HTERT RPE-1 (cell line): Measurements from ENCODE around the gene P4HB.

Source experiments
- in situ Hi-C: fragments of 300-500 bp; cut with MboI; formaldehyde crosslinking; loops from 4 replicates; pipeline ENCODE4 v1.14.3; 2020; ENCODE audit warnings: low sequenced_read_pairs

Gene P4HB

GRCh38 chr17:81859906-81860755 lies at the start of gene P4HB:
P4HB (minus strand) TSS chr17:81860535; CDS start chr17:81860471, 64 bp downstream.
- in situ Hi-C loops, result no loop called here

- in situ Hi-C loops, result no loop called here
Observed at GRCh38 chr17:81909231-81909630, 48.9 kb upstream of the P4HB start.

GRCh38 chr17:81908793-81909192 lies 48.5 kb upstream of the P4HB start:
- in situ Hi-C loops, result no loop called here

GRCh38 chr17:81907219-81908145 lies 47.1 kb upstream of the P4HB start:
- in situ Hi-C loops, result no loop called here

GRCh38 chr17:81906476-81907218 lies 46.3 kb upstream of the P4HB start:
- in situ Hi-C loops, result no loop called here

- in situ Hi-C loops, result no loop called here
Observed at GRCh38 chr17:81905993-81906392, 45.7 kb upstream of the P4HB start.

- in situ Hi-C loops, result no loop called here
Observed at GRCh38 chr17:81905424-81905875, 45.1 kb upstream of the P4HB start.

GRCh38 chr17:81904600-81905423 lies 44.5 kb upstream of the P4HB start:
- in situ Hi-C loops, result no loop called here

- in situ Hi-C loops, result no loop called here
Observed at GRCh38 chr17:81903896-81904599, 43.7 kb upstream of the P4HB start.

- in situ Hi-C loops, result no loop called here
Observed at GRCh38 chr17:81903415-81903831, 43.1 kb upstream of the P4HB start.

- in situ Hi-C loops, result no loop called here
Observed at GRCh38 chr17:81902653-81903414, 42.5 kb upstream of the P4HB start.

GRCh38 chr17:81902023-81902652 lies 41.8 kb upstream of the P4HB start, which contains the start of gene NPB:
NPB (plus strand) TSS chr17:81902238; CDS start chr17:81902278, 40 bp downstream.
- in situ Hi-C loops, result no loop called here

GRCh38 chr17:81901167-81902022 lies 41.1 kb upstream of the P4HB start:
- in situ Hi-C loops, result no loop called here

- in situ Hi-C loops, result no loop called here
Observed at GRCh38 chr17:81900181-81900820, 40.0 kb upstream of the P4HB start.

- in situ Hi-C loops, result no loop called here
Observed at GRCh38 chr17:81899514-81900166, 39.3 kb upstream of the P4HB start.

GRCh38 chr17:81898885-81899284 lies 38.5 kb upstream of the P4HB start:
- in situ Hi-C loops, result no loop called here
